OCI-LY7 (cell line): ENCODE measurements around the gene HEXB. TPM values are rescaled to one million over a fixed set of nuclear protein-coding genes. Genes with fewer than 3 reads are reported as not detected.

ENCODE experiments used
- BruUV-seq: library from RNA; stranded (reverse); fragments of 400-500 nt; replicated peaks from 2 replicates; lab custom pipeline; 2021; lab: Mats Ljungman, UMichigan
- CTCF ChIA-PET: fragments of 300-600 bp; sonication (Branson Sonifier 250); formaldehyde crosslinking; loops from one replicate; lab custom pipeline; 2022; ENCODE audit warnings: antibody characterized with exemption; ENCODE audit not compliant: unreplicated experiment; lab: Charles Lee
- POLR2A ChIA-PET: fragments of 300-600 bp; sonication (Branson Sonifier 250); formaldehyde crosslinking; loops from one replicate; lab custom pipeline; 2022; ENCODE audit warnings: antibody characterized with exemption; lab: Charles Lee
- DNase-seq: peaks from one replicate; pipeline ENCODE4 v3.0.0-alpha.2; 2015; ENCODE audit warnings: low spot score
- H2AFZ ChIP-seq: fragments of 200-600 bp; sonication (generic), shearing (Covaris generic); 2 replicates; pipeline ENCODE4 v1.6.1; 2014; ENCODE audit warnings: mild to moderate bottlenecking, antibody characterized with exemption, low read length, moderate library complexity
- H3K27ac ChIP-seq: fragments of 200-600 bp; sonication (generic); 2 replicates; pipeline ENCODE4 v1.5.1; 2014; ENCODE audit warnings: mixed run types, low read depth, mild to moderate bottlenecking, moderate library complexity, low read length, inconsistent platforms; ENCODE audit not compliant: poor library complexity, severe bottlenecking
- H3K36me3 ChIP-seq: fragments of 200-600 bp; sonication (generic); 2 replicates; pipeline ENCODE4 v1.6.1; 2014; ENCODE audit warnings: mild to moderate bottlenecking, antibody characterized with exemption, low read length, moderate library complexity, mixed read lengths; ENCODE audit not compliant: insufficient read depth
- H3K4me1 ChIP-seq: fragments of 200-600 bp; sonication (generic); 2 replicates; pipeline ENCODE4 v1.5.1; 2014; ENCODE audit warnings: mild to moderate bottlenecking, low read length; ENCODE audit not compliant: insufficient read depth, poor library complexity, severe bottlenecking
- H3K4me2 ChIP-seq: fragments of 200-600 bp; sonication (generic); 2 replicates; pipeline ENCODE4 v1.6.1; 2014; ENCODE audit warnings: mild to moderate bottlenecking, low read length
- H3K4me3 ChIP-seq: fragments of 200-600 bp; sonication (generic); 2 replicates; pipeline ENCODE4 v1.5.1; 2014; ENCODE audit warnings: mild to moderate bottlenecking, low read depth, low read length; ENCODE audit not compliant: poor library complexity, severe bottlenecking
- H3K79me2 ChIP-seq: fragments of 200-600 bp; sonication (generic); 2 replicates; pipeline ENCODE4 v1.6.1; 2016; ENCODE audit warnings: low read depth, mild to moderate bottlenecking, low read length, moderate library complexity, mixed read lengths; ENCODE audit not compliant: insufficient read depth
- H3K9me2 ChIP-seq: fragments of 200-600 bp; sonication (generic); 2 replicates; pipeline ENCODE4 v1.6.1; 2016; ENCODE audit warnings: mild to moderate bottlenecking, low read length, mixed read lengths; ENCODE audit not compliant: insufficient read depth
- H3K9me3 ChIP-seq: fragments of 200-600 bp; sonication (generic); 2 replicates; pipeline ENCODE4 v1.6.1; 2014; ENCODE audit warnings: mild to moderate bottlenecking, mixed run types, low read length, mixed read lengths
- H4K20me1 ChIP-seq: fragments of 200-600 bp; sonication (generic); 2 replicates; pipeline ENCODE4 v1.6.1; 2014; ENCODE audit warnings: mild to moderate bottlenecking, antibody characterized with exemption, low read length, moderate library complexity, mixed read lengths; ENCODE audit not compliant: insufficient read depth
- EZH2phosphoT487 ChIP-seq: fragments of 200-600 bp; sonication (generic); IDR thresholded peaks from 2 replicates; pipeline ENCODE4 v1.6.1; 2018; ENCODE audit warnings: low read depth, borderline replicate concordance, mild to moderate bottlenecking, mixed run types, antibody characterized with exemption, low read length, moderate library complexity, mixed read lengths
- intact Hi-C: fragments of 100-400 bp; cut with micrococcal nuclease; formaldehyde crosslinking; loops from one replicate; pipeline ENCODE4 v1.10.0; 2022; ENCODE audit not compliant: unreplicated experiment
- total RNA-seq, 2 experiments: library from RNA; depleted of rRNA in 1 of 2; stranded (reverse); fragments of >200 nt in 1 of 2; shearing (Covaris generic) in 1 of 2; gene quantifications; 2 replicates each; pipeline ENCODE4 v1.2.3, GENCODE V29; 2014 to 2022
- TF ChIP-seq, protein P1 (sequence below): fragments of 200-600 bp; sonication (generic); conservative IDR thresholded peaks from 2 replicates; pipeline ENCODE4 v1.5.1; 2014; ENCODE audit warnings: mild to moderate bottlenecking, antibody characterized with exemption, low read length, moderate library complexity, mixed read lengths

The HEXB gene
- total RNA-seq, 2 experiments from 2014 or later = 23.8 to 36.2 TPM

DNA sequence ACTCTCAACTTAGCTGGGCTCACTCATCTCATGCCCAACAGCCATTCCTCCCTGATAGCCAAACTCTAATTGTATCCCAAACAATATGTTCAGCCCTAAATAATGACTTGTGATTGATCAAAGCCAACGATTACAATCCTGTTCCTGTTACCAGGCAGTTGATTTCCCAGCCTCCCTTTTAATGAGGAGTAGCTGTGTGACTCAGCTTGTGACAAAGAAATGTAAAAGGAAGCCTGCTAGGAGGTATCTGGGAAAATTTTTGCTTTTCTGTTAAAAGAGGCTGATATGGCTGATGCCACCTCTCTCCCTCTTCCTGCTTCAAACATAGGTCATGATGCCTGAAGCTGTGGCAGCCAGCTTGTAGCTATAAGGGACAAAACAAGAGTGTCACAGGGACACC lies 24.9 kb upstream of the HEXB start:
- H3K4me1 ChIP-seq = no peaks in the 10 kb centered on the region
- no peaks in the 10 kb centered on the region for H3K9me3 ChIP-seq
- no peaks in the 10 kb centered on the region for H3K9me2 ChIP-seq
- no peak overlapping the region for H3K27ac ChIP-seq
- H4K20me1 ChIP-seq = no peaks in the 10 kb centered on the region
- DNase-seq = no peak
- BruUV-seq = no TSS peak
- H3K36me3 ChIP-seq = no peaks in the 10 kb centered on the region
- POLR2A ChIA-PET = interaction anchor here (0.6 kb wide), 1 partner anchor 399 kb away, joined by 3 read pairs; no protein-coding TSS in a partner anchor
- H2AFZ ChIP-seq = no peak overlapping the region
- H3K79me2 ChIP-seq = no peaks in the 10 kb centered on the region
- CTCF ChIA-PET = no interaction called here
- no peak for TF ChIP-seq EZH2phosphoT487
- TF ChIP-seq, protein P1, sequence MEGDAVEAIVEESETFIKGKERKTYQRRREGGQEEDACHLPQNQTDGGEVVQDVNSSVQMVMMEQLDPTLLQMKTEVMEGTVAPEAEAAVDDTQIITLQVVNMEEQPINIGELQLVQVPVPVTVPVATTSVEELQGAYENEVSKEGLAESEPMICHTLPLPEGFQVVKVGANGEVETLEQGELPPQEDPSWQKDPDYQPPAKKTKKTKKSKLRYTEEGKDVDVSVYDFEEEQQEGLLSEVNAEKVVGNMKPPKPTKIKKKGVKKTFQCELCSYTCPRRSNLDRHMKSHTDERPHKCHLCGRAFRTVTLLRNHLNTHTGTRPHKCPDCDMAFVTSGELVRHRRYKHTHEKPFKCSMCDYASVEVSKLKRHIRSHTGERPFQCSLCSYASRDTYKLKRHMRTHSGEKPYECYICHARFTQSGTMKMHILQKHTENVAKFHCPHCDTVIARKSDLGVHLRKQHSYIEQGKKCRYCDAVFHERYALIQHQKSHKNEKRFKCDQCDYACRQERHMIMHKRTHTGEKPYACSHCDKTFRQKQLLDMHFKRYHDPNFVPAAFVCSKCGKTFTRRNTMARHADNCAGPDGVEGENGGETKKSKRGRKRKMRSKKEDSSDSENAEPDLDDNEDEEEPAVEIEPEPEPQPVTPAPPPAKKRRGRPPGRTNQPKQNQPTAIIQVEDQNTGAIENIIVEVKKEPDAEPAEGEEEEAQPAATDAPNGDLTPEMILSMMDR = no peak
- intact Hi-C loops = no loop called here
- no peak overlapping the region for H3K4me2 ChIP-seq
- no peak overlapping the region for H3K4me3 ChIP-seq

DNA sequence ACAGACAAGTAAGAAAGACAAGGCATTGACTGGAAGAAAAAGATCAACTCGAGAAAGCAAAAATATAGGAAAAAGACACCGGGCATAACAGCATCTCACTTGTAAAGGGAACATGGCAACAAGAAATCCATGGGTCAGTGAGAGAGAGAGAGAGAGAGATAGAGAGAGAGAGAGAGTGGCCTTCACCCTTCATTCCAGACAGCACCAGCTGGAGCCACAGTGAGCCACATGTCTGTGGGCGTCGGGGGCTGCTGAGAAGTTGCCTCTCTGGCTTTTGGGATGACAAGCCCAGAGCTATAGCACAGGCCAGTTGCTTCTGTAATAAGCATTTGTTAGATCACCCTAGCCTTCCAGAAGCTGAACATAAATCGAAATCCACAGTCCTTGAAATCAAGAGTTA lies 24.2 kb upstream of the HEXB start:
- Histone ChIP-seq H2AFZ (no peak overlapping the region), H3K4me3 (no peak overlapping the region), H3K9me3 (no peaks in the 10 kb centered on the region), H3K36me3 (no peaks in the 10 kb centered on the region), H3K9me2 (no peaks in the 10 kb centered on the region), H3K27ac (no peak overlapping the region), H3K79me2 (no peaks in the 10 kb centered on the region), H3K4me2 (no peak overlapping the region), H3K4me1 (no peaks in the 10 kb centered on the region), H4K20me1 (no peaks in the 10 kb centered on the region)
- POLR2A ChIA-PET = no interaction called here
- intact Hi-C loops = no loop called here
- no peak for TF ChIP-seq EZH2phosphoT487
- TF ChIP-seq, protein P1 = no peak
- DNase-seq = no peak
- no TSS peak for BruUV-seq
- CTCF ChIA-PET = no interaction called here

DNA sequence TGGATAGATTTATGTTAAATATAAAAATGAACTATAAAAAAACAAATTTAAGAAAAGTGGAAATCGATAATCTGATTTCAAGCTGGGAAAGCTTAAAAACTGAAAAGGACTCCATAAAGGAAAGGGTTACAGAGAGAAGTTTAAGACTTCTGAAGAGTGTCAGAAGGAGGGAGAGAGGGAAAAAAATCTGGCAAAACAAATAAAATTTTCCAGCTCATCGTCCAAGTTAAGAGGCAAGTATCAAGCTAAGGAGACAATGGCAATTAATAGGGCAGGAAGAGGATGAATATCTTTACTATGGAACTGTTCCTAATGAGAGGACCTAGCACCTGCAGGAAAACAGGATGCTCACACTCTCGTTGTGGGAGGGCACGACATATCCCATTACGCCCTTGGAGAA lies 20.5 kb upstream of the HEXB start:
- TF ChIP-seq EZH2phosphoT487 = no peak
- TF ChIP-seq, protein P1 = no peak
- no peaks in the 10 kb centered on the region for H3K36me3 ChIP-seq
- H3K79me2 ChIP-seq = no peaks in the 10 kb centered on the region
- intact Hi-C loops = no loop called here
- no peaks in the 10 kb centered on the region for H3K9me3 ChIP-seq
- POLR2A ChIA-PET = interaction anchor here (0.6 kb wide), 1 partner anchor 156 kb away, joined by 4 read pairs; no protein-coding TSS in a partner anchor
- no peak overlapping the region for H2AFZ ChIP-seq
- H3K4me3 ChIP-seq = no peak overlapping the region
- CTCF ChIA-PET = no interaction called here
- no peak for DNase-seq
- H3K4me1 ChIP-seq = no peaks in the 10 kb centered on the region
- BruUV-seq = no TSS peak
- no peaks in the 10 kb centered on the region for H3K9me2 ChIP-seq
- no peak overlapping the region for H3K4me2 ChIP-seq
- no peak overlapping the region for H3K27ac ChIP-seq
- H4K20me1 ChIP-seq = no peaks in the 10 kb centered on the region
